Psoas muscle (tissue), 8 donors: ENCODE results near the gene SNCA. TPM values are rescaled to one million over a fixed set of nuclear protein-coding genes. Genes with fewer than 3 reads are reported as not detected.

Experiments
- ATAC-seq, 4 donors: fragments of 200-7000 bp; cut with Tn5 transposase; one replicate each; pipeline ENCODE4 v1.9.1; 2020; ENCODE audit warnings: moderate library complexity in 3 of 4, mild to moderate bottlenecking in 2 of 4
- DNase-seq, 2 donors: peaks; one replicate each; pipeline ENCODE4 v3.0.0-alpha.2; 2020
- H3K27ac ChIP-seq: fragments of 200-600 bp; one replicate; pipeline ENCODE4 v1.8.0; 2022
- H3K27me3 ChIP-seq, 3 donors: fragments of 200-600 bp in 1 of 3; one replicate each; pipeline versions ENCODE4 v1.6.1 to v1.8.0; 2013 to 2022; ENCODE audit warnings: low read length in 2 of 3, mild to moderate bottlenecking in 2 of 3, moderate library complexity in 1 of 3; ENCODE audit not compliant: insufficient read depth in 3 of 3
- H3K36me3 ChIP-seq, 2 donors: fragments of 200-600 bp in 1 of 2; one replicate each; pipeline versions ENCODE4 v1.6.1 to v1.8.0; 2013 to 2022; ENCODE audit warnings: low read depth in 1 of 2, mild to moderate bottlenecking in 1 of 2, moderate library complexity in 1 of 2; ENCODE audit not compliant: insufficient read depth in 1 of 2
- H3K4me1 ChIP-seq: fragments of 200-600 bp; one replicate; pipeline ENCODE4 v1.8.0; 2022
- H3K4me3 ChIP-seq: fragments of 200-600 bp; one replicate; pipeline ENCODE4 v1.8.0; 2022; ENCODE audit warnings: mild to moderate bottlenecking
- H3K9me3 ChIP-seq: fragments of 200-600 bp; one replicate; pipeline ENCODE4 v1.8.0; 2022
- CTCF ChIP-seq: fragments of 200-600 bp; IDR thresholded peaks from one replicate; pipeline ENCODE4 v1.8.0; 2022; ENCODE audit warnings: antibody characterized with exemption
- WGBS, 3 donors: extraction: QIAGEN DNeasy Blood & Tissue Kit; methylation state at CpG; one replicate each; pipeline versions ENCODE4 v1.1.6 to v1.1.7; 2013; 5-methylcytosine and 5-hydroxymethylcytosine counted together
- intact Hi-C, 2 donors: fragments of 100-400 bp; cut with DNase I; formaldehyde crosslinking; loops; one replicate each; pipeline versions ENCODE4 v1.11.0 to v1.14.2; 2022
- polyA plus RNA-seq, 3 donors: library from polyadenylated mRNA; stranded (reverse); fragments of 200-250 nt; gene quantifications; one replicate each; pipeline ENCODE4 v1.2.3, GENCODE V29; 2013
- total RNA-seq, 4 donors: library from RNA; stranded (reverse); fragmentation: NEBNext Ultra II Directional in 2 of 4; extraction: Animal tissue kit (Norgen Biotek cat#: 25700) in 2 of 4; gene quantifications; one replicate each; pipeline versions ENCODE4 v1.2.1 to v1.2.4, GENCODE V29; 2021 to 2023
- donor health status: healthy with polysubstance abuse.
- donor health status: DM: no; HTN: no; CAD: no; lungs with moderate emphysema.
- donor health status: Bipolar disorder and iron deficiency.
- donor health status: healthy.
- donor health status: DM: yes; HTN: yes; CAD: no.
- donor health status: DM: no; HTN: no; CAD: no.
- donor health status: DM: no; HTN: no; CAD: no.
- donor health status: DM: yes; HTN: yes; CAD: no.

Gene SNCA
- total and polyA plus RNA-seq, 7 donors = 0.27 to 4.6 (median 0.83) TPM

GRCh38 chr4:89800527-89801103 is 36.3 kb downstream of the SNCA start:
- H3K4me3 ChIP-seq = no peak overlapping the region
- 56 to 64% (median 60%) methylated on average over 3 of the region's 3 CpGs for WGBS, 3 donors
- no peak for DNase-seq
- intact Hi-C loops = no loop called here
- H3K4me1 ChIP-seq = no peaks in the 10 kb centered on the region
- no peaks in the 10 kb centered on the region for H3K36me3 ChIP-seq
- H3K27ac ChIP-seq = no peak overlapping the region
- no peaks in the 10 kb centered on the region for H3K9me3 ChIP-seq
- H3K27me3 ChIP-seq = no peaks in the 10 kb centered on the region
- no peak for TF ChIP-seq CTCF
- ATAC-seq = no peak

- Histone ChIP-seq H3K27ac (no peak overlapping the region), H3K4me3 (no peak overlapping the region), H3K27me3 (no peaks in the 10 kb centered on the region), H3K36me3 (no peaks in the 10 kb centered on the region), H3K4me1 (no peaks in the 10 kb centered on the region), H3K9me3 (no peaks in the 10 kb centered on the region)
- intact Hi-C loops = no loop called here
- 57 to 70% (median 57%) methylated on average over 3 of the region's 3 CpGs for WGBS, 3 donors
- ATAC-seq = no peak
- no peak for TF ChIP-seq CTCF
- no peak for DNase-seq
These were observed 36.9 kb downstream of the SNCA start for GRCh38 chr4:89800012-89800516.

GRCh38 chr4:89799071-89799470 is 37.9 kb downstream of the SNCA start:
- Histone ChIP-seq H3K4me3 (no peak overlapping the region), H3K36me3 (no peaks in the 10 kb centered on the region), H3K9me3 (no peaks in the 10 kb centered on the region), H3K4me1 (no peaks in the 10 kb centered on the region), H3K27me3 (no peaks in the 10 kb centered on the region), H3K27ac (no peak overlapping the region)
- intact Hi-C loops = no loop called here
- DNase-seq (no peak), ATAC-seq (no peak)
- no peak for TF ChIP-seq CTCF

GRCh38 chr4:89797117-89797516 is 39.8 kb downstream of the SNCA start:
- no peaks in the 10 kb centered on the region for H3K27me3 ChIP-seq
- no peak overlapping the region for H3K27ac ChIP-seq
- DNase-seq = no peak
- no peak overlapping the region for H3K4me3 ChIP-seq
- TF ChIP-seq CTCF = no peak
- intact Hi-C loops = no loop called here
- no peaks in the 10 kb centered on the region for H3K9me3 ChIP-seq
- H3K36me3 ChIP-seq = no peaks in the 10 kb centered on the region
- ATAC-seq = no peak
- no peaks in the 10 kb centered on the region for H3K4me1 ChIP-seq
